RPMI7951 (cell line): Measurements from ENCODE around the gene YIF1B. TPM values are rescaled to one million over a fixed set of nuclear protein-coding genes. Genes with fewer than 3 reads are reported as not detected.
A peak's percentile ranks its signal among the peaks of the same experiment; 100 is the strongest.
"Not testable (repeated sequence)": the region's sequence is repeated elsewhere in the genome, so short reads cannot be mapped to it uniquely, and the experiment has no call there.

Source experiments
- DNase-seq: peaks from one replicate; pipeline ENCODE4 v3.0.0-alpha.2; 2012; ENCODE audit warnings: low read depth
- total RNA-seq: library from RNA; depleted of rRNA; stranded (reverse); fragments of >200 nt; shearing (Covaris generic); gene quantifications from 2 replicates; pipeline ENCODE4 v1.2.3, GENCODE V29; 2014; rRNA removed

YIF1B gene, protein sequence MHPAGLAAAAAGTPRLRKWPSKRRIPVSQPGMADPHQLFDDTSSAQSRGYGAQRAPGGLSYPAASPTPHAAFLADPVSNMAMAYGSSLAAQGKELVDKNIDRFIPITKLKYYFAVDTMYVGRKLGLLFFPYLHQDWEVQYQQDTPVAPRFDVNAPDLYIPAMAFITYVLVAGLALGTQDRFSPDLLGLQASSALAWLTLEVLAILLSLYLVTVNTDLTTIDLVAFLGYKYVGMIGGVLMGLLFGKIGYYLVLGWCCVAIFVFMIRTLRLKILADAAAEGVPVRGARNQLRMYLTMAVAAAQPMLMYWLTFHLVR
- 80.1 and 106 TPM in 2 replicates for total RNA-seq

DNA sequence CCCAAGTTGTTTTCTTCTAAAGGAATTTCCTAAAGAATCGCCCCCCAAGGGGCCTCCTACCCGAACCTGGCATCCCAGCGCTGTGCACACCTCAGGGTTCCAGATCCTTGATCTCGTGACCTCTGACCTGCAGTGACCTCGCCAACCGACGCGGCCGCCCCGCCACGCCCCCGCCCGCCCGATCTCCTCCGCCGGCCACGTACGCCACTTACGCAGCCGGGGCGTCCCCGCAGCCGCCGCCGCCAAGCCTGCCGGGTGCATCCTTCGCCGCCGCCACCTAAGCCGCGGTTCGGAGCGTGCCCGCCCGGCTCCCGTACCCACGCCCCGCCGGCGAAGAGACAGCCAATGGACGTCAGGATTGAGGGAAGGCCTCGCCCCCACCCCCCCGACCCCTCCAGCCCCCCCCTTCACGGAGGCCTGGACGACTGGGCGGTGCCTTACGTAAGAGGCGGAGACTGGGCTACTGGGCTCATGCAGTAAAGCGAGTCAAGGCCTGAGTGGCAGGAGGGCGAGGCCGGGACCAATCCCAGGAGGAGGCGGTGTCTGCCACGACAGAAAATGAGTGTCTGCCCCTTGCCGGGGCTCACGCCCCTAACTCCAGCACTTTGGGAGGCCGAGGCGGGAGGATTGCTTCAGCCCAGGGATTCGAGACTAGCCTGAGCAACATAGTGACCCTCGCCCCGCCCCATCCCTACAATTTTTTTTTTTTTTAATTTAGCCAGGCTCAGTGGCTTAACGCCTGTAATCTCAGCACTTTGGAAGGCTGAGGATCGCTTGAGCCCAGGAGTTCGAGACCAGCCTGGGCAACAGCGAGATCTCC lies at the start of gene YIF1B:
Gene YIF1B (minus strand): TSS at position 291 of the 820 bp plus-strand sequence. CDS start 30 bp downstream, at position 261.
- peak; percentile 98 for DNase-seq

DNA sequence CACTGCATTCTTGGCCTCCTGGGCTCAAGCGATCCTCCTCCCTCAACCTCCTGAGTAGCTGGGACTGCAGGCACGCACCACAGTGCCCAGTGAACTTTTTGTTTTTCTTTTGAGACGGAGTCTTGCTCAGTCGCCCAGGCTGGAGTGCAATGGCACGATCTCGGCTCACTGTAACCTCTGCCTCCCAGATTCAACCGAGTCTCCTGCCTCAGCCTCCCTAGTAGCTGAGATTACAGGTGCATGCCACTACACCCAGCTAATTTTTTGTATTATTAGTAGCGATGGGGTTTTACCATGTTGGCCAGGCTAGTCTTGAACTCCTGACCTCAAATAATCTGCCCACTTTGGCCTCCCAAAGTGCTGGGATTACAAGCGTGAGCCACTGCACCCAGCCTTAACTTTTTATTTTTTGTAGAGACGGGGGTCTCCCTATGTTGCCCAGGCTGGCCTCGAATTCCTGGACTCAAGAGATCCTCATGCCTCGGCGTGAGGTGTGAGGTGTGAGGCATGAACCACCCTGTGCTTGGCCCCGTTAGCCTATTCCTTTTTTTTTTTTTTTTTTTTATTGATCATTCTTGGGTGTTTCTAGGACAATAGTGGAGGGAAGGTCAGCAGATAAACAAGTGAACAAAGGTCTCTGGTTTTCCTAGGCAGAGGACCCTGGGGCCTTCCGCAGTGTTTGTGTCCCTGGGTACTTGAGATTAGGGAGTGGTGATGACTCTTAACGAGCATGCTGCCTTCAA lies 47.4 kb upstream of the YIF1B start:
- DNase-seq = not testable (repeated sequence)

DNA sequence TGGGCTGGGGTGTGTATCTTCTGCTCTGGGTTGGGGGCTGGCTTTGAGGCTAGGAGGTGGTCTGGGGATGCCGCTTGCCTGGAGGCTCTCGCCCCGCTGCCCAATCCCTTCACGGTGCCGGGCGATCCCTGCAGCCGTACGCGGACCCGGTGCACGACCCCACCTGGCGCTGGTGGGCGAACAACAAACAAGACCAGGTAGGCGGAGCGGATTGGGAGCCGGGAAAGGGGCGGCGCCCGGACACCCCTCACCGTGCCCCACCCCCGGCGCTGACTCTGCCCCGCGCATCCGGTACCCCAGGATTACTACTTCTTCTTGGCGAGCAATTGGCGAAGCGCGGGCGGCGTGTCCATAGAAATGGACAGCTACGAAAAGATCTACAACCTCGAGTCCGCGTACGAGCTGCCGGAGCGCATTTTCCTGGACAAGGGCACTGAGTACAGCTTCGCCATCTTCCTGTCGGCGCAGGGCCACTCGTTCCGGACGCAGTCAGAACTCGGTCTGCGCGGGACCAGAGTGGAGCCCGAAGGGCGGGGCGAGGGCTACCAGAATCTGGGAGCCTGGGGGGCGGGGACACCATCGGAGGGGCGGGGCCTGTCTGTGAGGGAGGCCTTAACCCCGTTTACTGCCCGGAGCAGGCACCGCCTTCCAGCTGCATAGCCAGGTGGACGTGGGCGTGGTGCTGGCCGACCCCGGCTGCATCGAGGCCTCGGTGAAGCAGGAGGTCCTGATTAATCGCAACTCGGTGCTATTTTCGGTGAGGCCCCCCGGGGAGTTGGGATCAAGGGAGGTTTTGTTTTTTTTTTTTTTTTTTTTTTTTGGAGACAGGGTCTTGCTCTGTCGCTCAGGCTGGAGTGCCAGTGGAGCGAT lies 46.6 kb upstream of the YIF1B start:
- DNase-seq = peak; percentile 77

DNA sequence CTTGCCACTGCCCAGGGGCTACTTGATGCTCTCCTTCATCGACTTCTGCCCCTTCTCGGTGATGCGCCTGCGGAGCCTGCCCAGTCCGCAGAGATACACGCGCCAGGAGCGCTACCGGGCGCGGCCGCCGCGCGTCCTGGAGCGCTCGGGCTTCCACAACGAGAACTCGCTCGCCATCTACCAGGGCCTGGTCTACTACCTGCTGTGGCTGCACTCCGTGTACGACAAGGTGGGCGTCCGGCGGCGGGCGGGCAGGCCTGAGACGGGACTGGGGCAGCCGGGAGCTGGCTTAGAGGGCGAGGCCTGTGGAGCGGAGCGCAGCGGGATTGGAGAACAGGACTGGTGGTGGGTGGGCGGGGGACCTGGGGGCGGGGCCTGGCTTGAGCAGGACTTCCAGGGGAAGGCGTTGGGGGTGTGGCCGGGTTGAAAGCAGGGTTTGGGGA lies 45.9 kb upstream of the YIF1B start:
- peak; percentile 74 for DNase-seq

DNA sequence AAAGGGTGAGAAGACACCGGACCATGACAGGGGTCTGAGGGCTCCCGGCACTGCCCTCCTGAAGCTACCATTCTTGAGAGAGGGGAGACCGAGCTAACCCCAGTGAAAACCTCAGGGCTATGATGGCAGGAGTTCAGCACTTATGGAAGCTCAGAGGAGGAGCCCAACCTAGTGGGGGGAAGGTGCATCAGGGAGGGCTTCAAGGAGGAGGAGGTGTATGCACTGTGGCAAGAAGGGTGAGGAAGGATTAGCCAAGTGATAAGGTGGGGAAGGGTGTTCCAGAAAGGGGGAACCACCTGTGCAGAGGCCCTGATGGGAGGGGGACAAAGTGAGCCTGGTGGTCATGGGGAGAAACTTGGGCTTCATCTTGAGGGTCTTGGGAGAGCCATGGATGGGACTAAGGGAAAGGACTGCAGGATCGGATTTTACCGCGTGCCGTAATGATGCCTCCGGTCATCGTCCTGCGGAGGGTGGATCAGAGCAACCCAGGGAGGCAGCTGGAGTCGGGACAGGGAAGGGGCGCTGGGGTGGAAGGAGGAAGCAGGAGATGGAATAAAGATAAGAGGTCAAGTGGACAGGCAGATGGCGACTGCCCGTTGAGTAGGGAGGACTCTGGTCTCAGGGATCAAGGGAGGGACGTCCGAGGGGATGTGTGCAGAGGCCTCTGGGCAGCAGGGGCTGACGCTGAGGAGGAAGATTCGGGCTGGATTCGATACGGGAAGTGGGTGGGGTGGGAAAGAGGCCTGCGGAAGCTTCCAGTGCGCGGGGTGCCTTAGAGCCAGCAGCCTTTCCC lies 45.3 kb upstream of the YIF1B start:
- DNase-seq = no peak

DNA sequence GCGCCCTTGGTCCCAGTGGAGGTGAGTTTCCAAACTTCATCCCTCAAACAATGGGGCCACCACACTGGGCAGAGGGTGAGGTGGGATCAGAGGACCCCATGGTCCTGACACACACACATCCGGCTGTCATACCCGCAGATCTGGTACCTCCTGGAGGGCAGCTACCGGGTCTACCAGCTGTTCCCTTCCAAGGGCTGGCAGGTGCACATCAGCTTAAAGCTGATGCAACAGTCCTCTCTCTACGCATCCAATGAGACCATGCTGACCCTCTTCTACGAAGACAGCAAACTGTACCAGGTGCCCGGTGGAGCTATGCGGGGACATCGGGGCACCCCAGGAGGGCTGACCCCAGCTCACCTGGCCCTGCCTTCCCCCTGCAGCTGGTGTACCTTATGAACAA lies 44.6 kb upstream of the YIF1B start:
- DNase-seq = no peak

DNA sequence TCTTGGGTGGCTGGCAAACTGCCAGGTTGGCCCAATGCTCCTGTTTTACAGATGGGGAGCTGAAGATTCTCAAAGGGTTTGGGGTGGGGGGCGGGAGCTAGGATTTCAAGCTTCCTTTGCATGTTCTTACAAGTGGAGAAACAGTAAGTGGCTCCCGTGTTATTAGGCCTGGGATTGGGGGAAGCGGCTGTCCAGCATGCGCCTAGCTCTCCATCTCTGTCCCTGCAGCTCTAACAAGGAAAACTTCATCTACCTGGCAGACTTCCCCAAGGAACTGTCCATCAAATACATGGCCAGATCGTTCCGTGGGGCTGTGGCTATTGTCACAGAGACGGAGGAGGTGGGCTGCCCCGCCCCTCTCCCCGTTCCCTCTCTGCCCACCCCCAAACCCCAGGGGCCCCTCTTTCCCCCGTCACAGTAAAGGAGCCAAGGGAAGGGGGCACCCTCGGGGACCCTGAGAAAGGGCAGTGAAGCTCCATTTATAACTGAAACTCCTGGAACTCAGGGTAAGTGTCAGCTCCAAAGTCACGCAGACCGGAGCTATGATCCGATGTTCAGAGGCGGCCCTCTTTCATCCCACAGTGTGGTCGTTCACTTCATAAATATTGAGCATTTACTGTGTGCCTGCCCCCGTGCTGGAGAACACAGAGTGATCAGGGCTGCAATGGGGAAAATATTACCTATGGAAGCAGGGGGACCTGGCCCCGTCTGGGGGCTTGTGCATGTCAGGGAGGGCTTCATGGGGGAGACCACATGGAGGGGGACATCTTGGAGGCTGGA lies 43.7 kb upstream of the YIF1B start:
- no peak for DNase-seq

DNA sequence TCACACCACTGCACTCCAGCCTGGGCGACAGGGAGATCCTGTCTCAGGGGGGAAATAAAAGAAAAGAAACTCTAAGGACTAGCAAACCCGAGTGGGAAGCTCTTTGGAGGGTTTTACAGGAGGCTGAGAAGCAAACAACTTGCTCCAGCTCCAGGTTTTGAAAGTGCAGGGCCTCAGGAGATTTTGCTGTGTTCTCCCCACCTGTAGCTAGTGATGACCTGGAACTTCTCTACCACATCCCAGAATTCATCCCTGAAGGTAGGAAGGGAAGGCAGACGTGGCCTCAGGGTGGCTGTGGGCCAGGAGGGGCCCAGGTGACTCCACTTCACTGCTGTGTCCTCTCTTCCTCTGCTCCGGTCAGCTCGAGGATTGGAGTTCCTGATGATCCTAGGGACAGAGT lies 42.3 kb upstream of the YIF1B start:
- no peak for DNase-seq

DNA sequence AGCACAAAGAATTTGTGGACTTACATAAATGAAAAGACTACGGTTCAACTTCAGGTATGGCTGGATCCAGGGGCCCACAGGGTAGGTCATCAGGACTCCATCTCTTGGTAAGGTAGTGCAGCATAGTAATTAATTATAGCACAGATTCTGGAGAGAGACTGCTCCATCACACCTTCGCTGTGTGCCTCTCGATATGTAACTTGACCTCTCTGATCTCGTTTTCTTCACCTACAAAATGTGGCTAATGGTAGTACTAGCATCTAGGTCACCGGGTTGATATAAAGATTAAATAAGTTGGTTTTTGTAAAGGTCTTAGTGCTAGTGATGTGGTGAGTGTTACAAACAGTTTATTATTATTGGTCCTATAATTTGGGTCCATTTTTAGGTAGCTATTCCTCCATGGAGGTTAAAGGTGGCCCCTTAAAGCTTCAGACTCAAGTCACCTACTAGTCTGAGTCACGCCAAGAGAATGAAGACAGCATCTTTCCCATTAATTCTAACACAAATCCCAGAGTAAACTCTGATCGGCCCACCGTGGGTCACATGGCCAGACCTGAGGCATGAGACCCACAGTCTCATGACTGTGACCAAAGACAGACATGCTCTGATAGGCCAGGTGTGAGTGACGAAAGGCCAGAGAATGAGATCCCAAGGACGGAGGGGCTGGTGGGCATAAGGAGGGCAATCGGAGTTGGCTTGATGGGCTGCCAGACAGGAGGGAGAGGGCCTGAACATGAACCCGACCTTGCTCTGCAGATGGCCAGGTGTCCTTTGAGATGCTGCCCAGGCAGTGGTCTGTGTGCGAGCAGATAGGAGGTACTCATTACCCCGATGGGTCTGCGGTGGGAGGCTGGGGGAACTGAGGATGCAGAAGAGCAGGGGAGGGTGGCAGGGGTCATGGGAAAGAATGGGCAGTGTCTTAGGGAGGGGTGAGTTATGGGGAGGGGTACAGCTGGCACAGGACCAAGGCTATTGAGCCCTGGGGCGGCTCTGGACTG lies 40.3 kb upstream of the YIF1B start:
- DNase-seq = no peak

DNA sequence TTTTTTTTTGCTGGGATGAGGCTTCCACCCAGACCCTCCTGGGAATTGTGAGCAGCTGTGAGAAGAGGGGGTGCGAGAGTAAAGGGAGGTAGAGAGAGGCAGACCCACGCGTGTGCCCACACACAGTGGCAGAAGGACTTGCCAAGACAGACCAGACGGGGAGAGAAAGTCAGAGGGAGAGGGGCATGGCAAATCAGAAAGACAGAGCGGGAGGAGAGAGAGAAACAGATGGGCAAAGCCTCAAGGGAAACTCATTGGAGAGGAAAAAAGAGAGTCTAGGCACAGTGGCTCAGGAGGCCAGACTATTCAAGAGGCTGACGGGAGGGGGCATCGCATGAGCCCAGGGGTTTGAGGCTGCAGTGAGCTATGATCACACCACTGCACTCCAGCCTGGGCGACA lies 36.9 kb upstream of the YIF1B start:
- DNase-seq = no peak

DNA sequence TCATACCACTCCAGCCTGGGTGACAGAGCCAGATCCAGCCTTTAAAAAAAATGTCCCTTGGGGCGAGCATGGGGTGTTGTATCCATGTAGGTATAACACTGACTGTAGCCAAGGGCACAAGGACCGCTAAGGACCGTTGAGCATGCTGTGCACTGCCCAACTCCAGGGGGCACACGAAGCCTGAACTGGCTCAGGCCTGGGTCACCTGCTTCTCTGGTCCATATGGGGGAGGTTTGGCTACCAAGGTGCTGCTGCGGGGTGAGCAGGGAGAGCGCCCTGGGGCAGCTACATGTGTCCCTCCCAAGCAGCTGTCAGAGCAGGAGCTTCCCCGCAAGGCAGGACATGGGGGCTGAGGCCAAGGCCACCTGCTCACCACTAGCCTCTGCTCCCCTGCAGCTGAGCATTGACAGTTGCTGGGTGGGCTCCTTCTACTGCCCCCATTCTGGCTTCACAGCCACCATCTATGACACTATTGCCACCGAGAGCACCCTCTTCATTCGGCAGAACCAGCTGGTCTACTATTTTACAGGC lies 36.2 kb upstream of the YIF1B start:
- DNase-seq = no peak

DNA sequence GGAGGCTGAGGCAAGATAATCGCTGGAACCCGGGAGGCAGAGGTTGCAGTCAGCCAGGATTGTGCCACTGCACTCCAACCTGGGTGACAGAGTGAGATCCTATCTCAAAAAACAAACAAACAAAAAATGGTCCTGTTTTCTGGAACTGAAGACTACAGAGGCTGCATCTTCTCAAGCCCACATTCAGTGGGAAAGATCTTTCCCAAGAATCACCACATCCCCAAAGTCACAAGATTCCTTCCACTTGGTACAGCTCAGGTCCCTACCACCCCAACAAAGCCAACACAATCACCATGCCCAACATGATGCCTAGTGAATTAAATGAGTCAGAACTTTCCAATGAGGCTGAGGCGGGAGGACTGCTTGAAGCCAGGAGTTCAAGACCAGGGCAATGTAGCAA lies 35.1 kb upstream of the YIF1B start:
- DNase-seq = no peak

DNA sequence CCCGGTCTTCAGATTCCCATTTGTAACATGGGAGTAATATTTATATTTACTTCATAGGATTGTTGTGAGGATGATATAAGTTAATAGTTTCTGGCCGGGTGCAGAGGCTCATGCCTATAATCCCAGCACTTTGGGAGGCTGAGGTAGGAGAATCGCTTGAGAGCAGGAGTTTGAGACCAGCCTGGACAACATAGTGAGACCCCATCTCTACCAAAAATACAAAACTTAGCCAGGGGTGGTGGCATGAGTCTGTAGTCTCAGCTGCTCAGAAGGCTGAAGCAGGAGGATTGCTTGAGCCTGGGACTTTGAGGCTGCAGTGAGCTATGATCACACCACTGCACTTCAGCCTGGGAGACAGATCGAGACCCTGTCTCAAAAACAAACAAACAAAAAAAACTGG lies 31.1 kb upstream of the YIF1B start:
- DNase-seq = no peak

DNA sequence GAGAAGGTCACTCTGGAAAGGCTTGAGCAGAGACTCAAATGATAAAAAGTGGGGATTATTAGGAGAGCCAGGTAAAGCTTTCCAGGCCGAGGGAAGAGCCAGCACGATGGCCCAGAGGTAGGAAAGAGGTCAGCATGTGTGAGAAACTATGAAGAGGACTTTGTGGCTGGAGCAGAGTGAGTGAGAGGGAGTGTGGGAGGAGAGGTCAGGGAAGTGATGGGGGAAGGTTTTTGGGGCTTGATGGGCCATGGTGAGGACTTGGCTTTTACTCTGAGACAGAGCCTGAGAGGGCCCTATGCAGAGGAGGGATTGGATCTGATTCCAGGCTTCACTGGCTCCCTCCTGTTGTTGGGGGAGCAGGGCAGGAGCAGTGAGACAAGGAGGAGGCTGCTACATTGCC lies 25.2 kb upstream of the YIF1B start:
- DNase-seq = no peak

DNA sequence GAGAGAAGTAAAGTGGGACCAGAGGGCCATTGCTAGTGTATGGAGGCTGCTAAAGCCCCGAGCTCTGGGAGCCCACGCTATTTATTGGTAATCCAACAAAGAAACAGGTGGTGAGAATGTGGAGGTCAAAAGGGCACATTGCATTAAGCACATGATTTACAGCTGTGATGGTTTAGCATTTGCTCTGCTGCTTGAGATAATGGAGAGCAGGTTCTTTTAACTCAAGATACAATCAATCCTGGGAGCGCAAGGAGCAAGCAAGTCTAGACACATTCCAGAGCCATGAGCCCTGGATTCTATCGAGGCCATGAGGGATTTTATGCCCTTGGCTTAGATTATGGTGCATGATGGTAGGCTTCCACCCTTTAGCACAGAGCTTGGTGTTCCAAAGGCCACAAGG lies 23.3 kb upstream of the YIF1B start:
- not testable (repeated sequence) for DNase-seq

DNA sequence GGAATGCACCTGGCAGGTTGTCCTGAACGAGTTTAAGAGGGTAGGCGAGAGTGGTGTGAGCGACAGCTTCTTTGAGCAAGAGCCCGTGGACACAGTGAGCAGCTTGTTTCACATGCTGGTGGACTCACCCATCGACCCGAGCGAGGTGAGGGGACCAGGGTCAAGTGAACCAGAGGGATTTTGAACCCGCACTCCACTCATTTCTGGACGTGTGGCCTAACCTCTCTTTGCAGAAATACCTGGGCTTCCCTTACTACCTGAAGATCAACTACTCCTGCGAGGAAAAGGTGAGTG lies 21.6 kb upstream of the YIF1B start:
- no peak for DNase-seq

DNA sequence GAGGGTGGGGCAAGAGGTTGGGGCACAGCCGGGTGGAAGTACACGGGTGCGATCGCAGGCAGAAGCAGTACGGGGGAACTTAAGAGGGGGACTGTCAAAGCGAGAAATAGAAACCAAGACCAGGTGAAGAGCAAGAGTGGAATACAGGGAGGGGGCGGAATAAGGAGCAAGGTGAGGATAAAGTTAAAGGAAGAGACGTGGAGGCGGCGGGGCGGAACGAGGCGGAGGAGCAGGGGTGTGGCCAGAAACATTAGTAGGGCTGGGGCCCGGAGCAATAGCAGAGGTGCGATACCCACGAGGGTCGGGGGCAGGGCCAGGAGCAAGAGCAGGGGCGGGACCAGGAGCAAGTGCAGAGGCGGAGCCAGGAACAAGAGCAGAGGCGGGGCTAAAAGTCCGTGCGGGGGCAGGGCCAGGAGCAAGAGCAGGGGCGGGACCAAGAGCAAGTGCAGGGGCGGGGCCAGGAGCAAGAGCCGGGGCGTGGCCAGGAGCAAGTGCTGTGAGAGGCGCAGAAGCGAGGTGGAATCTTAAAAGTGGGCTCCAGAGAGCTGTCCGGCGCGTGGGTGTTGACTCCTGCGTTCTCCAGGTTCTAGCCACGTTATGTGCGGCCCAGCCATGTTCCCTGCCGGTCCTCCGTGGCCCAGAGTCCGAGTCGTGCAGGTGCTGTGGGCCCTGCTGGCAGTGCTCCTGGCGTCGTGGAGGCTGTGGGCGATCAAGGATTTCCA lies 21.1 kb upstream of the YIF1B start:
- DNase-seq = peak; percentile 89
